CD1c-positive myeloid dendritic cell (primary cell): ENCODE measurements around the gene MEGF6.

Source experiments
- DNase-seq: peaks from one replicate; pipeline ENCODE4 v3.0.0-alpha.2; 2016; ENCODE audit errors: extremely low spot score

MEGF6 gene

DNA sequence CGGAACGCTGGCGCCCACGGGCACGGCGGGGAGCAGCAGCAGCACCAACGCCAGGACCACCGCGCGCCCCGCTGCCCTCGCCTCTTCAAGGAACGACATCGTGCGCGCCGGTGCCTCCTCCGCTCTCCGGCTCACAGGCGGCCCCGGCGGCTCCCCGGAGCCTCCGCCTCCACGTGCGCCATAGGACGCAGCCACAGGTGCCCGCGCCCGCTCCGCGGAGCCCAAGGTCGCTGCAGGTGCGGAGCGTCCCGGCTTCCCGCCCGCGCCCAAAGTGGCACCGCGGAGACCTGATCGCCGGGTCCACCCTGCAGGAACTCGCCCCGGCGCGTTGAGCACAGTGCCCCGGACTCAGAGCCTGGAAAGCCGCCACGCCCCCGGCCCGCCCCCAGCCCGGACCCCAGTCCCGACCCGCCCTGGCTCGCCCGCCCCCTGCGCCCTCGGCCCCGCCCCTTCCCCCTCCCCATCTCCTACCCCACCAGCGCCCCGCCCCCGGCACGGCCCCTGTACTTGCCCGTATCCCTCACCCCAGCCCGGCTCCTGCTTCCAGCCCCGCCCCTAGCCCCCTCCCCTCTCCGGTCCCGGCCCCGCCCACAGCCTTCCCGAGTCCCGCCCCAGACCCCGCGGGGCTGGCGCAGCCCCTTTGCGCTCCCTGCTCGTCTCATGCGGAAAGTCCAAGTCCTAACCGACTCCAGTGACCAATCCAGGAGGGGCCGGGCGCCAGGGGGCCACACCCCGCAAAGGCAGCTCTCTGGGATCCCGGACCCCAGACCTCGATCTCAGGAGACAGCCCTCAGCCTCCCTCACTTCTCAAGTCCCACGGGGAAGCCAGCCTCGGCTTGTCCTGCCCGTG lies at the start of gene MEGF6:
TSS of gene MEGF6 (minus strand) at position 339 of the 850 bp plus-strand sequence. CDS start at position 99, 240 bp downstream.
- no peak for DNase-seq

- DNase-seq: no peak
Measured at GRCh38 chr1:3660704-3661103, 49.4 kb upstream of the MEGF6 start.

- no peak for DNase-seq
Measured at GRCh38 chr1:3659093-3659492, 47.8 kb upstream of the MEGF6 start.

DNA sequence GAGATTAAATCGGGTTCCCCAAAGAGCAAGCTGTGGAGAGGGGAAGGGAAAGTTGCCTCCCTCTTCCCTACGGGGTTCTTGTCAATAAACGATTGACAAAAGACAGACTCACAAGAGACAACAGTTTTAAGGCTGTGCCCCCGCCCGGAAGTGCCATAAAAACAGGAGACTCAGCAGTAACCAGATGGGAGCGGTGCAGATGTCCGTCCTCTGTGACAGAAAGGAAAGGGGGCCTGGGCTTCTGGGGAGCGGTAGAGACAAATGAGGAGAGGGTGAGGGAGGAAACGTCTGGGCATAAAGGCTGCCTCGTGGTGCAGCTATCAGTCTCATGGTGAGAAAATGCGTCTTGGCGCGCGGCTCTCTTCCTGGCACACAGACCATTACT lies 46.9 kb upstream of the MEGF6 start:
- DNase-seq: no peak

GRCh38 chr1:3657578-3658230 lies 46.4 kb upstream of the MEGF6 start:
- no peak for DNase-seq

- DNase-seq: no peak
Measured at GRCh38 chr1:3657096-3657475, 45.8 kb upstream of the MEGF6 start.

DNA sequence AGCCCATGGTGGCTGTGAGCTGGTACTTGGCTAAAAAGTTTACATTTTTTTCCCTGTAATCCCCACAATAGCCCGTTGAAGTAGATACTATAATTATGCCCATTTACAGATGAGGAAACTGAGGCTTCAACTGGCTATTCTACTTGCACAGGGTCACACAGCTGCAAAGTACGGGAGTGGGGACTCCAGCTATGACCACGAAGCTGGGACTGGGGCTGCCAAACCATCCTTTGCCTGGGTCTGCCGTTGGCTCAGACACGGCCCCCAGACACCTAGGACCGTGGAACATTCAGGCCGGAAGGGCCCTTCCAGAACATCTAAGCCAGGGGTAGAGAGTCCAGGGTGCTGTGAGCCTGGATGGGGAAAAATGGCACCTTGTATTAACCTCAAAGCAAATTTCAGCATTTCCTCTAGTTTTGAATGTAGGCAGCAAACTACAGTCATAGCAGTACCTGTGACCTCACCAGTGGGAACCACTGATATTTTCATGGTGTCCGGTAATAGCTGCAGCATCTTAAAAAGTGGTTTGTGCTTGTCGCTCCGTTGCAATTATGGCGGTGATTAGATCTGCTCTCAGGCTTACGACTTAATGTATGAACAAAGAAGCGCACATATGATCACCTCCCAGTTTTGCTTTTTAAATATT lies 45.3 kb upstream of the MEGF6 start:
- peak; percentile 28 for DNase-seq

DNA sequence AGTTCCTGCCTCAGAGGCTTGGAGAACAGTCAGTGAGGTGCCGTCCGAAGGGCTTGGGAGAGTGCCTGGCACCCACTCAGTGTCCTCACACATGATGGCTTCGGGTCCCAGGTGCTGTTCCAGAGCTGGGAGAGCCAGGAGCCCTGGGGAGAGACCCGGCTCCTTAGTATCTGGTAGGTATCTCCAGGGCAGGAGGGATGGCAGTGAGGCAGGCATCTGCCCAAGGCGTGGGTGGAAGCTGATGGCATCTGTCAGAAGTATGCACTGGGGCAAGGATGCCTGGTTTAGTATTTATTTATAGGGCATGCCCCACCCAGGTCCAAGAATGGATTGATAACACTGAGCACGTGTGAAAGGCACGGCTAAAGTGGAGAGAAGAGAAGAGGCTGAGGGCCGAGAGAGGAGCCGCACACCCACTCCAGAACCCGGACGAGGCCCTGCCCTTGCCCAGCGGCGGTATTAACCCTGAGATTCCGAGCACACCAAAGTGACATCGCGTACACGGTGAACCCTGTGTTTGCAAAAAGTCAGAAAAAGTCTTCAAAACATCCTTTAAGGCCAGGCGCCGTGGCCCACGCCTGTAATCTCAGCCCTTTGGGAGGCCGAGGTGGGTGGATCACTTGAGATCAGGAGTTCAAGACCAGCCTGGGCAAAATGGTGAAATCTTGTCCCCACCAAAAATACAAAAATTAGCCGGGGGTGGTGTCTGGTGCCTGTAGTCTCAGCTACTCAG lies 43.4 kb upstream of the MEGF6 start:
- DNase-seq: no peak

DNA sequence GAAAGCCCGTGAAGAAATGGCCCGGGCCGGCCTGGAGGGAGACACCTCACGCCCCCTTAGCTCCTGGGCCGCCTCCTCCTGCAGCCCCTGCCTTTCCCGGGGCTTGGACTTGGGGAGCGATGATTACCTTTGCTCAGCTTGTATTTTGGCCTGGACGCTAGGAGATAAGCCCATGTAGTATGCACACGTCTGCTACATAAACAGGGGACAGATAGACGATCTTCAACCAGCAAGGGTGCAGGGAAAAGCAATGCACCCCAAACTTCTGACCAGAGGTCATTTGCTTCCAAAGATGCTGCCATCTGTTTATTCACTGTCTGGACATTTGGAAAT lies 41.9 kb upstream of the MEGF6 start:
- no peak for DNase-seq

DNA sequence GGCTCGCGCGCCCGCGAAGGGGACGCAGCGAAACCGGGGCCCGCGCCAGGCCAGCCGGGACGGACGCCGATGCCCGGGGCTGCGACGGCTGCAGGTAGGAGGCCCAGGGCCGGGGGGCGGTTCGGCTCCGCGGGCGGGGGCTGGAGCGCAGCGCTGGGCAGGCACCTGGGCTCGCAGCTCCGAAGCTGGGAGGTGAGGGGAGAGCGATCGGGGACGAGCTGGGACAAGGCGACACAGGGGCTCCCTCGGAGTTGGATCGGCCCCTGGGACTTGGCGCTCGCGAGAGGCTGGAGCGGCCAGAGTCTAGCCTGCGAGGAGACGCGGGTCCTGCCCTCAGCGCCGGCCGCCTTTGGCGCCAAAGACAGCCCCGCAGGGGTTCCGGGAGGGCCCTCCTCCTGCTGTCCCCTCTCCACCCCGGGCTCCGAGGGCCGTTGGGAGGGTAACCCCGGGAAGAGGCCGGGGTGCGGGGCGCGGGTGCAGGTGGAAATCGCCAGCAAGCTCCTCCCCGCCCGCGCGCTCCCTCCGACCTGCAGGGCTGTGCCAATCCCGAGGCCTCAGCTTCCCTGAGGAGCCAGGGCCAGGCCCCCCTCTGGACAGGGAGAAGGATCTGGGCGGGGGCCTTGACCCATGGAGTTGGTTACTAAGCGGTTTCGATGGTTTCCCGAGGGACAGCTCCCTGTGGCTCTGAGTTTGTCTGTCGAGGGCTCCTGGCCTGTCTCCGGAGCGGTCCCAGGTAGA lies 41.4 kb upstream of the MEGF6 start:
- no peak for DNase-seq

GRCh38 chr1:3651930-3652547 lies 40.7 kb upstream of the MEGF6 start, which contains the start of gene TP73:
Gene TP73, plus strand, starts transcription at chr1:3652516. Its CDS starts 29,850 bp downstream, at chr1:3682366.
- DNase-seq: no peak

- no peak for DNase-seq
Measured at GRCh38 chr1:3651026-3651929, 40.0 kb upstream of the MEGF6 start.

- no peak for DNase-seq
Measured at GRCh38 chr1:3650248-3651025, 39.1 kb upstream of the MEGF6 start.

DNA sequence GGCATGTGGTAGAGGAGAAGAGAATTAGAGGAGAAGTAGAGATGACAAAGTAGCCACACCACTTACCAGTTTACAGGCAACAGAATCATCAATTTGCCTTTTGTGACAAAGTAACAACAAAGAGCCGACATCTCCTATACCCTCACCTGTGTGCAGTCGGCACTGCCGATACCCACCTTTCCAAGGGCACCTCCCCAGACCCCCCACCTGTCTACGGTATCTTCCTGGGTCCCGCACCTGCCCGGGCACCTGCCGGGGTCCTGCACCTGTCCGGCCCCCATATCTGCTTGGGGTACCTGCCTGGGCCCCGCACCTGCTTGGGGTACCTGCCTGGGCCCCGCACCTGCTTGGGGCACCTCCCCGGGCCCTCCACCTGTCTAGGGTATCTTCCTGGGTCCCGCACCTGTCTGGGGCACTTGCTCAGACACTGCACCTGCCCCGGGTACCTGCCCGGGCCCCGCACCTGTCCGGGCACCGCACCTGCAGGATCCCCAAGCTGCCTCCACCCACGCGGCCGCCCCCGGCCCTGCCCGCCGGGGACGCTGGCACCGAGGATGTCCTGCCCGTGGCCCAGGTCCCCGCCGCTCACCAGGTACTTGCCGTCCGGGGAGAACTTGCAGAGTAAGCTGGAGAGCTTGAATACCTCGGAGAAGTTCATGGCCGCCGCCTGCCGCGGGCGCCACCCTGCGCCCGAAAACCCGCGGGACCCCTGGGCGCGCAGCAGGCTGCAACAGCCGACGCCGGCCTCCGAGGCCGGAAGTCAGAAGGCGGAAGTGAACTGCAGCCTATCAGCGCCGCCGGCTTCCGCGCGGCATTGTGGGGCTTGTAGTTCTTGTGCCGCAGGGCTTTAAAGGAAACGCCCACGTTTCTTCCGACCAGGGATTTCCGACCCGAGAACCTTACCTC lies 38.3 kb upstream of the MEGF6 start, which contains the start of gene WRAP73:
TSS of gene WRAP73 (minus strand) at position 762 of the 906 bp plus-strand sequence. CDS start at position 658, 104 bp downstream.
- DNase-seq: peak; percentile 96

DNA sequence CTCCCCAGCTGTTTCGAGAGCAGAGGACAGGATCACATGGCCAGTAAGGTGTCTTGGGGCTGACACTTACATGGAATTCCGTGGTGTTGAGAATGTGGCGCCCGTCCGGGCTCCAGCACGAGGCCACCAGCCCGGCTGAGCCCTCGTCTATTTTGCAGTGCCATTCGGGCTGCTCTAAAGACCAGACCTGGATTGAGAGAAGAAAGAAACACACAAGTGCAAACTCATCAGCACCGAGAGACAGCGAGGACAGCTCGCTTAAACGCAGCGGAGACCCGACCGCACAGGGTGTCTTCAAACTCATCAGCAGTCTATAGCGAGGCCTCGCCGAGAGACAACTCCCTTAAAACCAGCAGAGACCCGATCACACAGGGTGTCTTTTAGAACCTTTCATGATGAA lies 35.3 kb upstream of the MEGF6 start:
- no peak for DNase-seq

DNA sequence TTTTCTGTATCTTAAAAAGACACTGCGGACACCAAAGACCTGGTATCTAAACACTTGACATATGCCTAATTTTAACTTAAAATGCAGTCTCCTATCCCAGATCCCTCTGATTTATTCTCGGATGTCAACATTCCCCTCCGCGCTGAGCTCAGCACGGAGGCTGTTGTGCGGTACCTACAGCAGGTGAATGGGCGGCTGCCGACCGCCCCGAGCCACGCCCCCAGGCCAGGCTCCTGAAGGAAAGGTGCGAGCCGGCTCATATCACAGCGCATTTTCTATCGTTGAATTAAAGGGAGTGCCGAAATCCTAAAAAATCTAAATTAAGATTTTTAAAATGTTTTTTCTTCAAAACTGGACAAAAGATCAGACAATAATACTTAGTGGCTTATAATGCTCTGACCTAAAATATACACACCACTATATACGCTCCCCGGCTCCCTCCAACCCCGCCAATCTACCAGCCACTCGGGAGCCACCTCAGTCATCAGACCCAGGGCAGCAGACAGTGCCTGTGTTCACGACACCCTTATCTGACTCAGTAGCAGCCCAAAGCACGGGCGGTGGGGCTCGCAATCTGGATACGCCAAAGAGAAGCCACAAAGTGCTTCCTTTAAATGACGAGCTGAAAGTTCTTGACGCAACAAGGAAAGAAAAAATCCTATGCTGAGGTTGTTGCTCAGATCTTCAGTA lies 34.5 kb upstream of the MEGF6 start:
- DNase-seq: no peak

GRCh38 chr1:3645247-3645646 lies 33.9 kb upstream of the MEGF6 start:
- DNase-seq: no peak
